SH-SY5Y (cell line): ENCODE measurements around the gene GRM8.

Source experiments
- GATA2 ChIP-seq: IDR thresholded peaks from 2 replicates; pipeline ENCODE4 v1.6.1; 2011; ENCODE audit warnings: mild to moderate bottlenecking, low read depth, low read length
- GATA3 ChIP-seq: IDR thresholded peaks from 2 replicates; pipeline ENCODE4 v1.6.1; 2011; ENCODE audit warnings: low read depth, mild to moderate bottlenecking, low read length, moderate library complexity

- TF ChIP-seq GATA2 (peak; percentile 94), GATA3 (peak; percentile 90)
Measured at GRCh38 chr7:126803990-126804389, 448.8 kb downstream of the GRM8 start.
